Measurements from ENCODE around the gene CCSER2. TPM values are rescaled to one million over a fixed set of nuclear protein-coding genes. Genes with fewer than 3 reads are reported as not detected.

The CCSER2 gene
- total RNA-seq, 1 experiment from 2014 or later, result 56.6 TPM

- H4K20me1 ChIP-seq (ENCODE audit: insufficient read depth), result no peaks in the 10 kb centered on the region
- no peak for DNase-seq
- intact Hi-C loops (cut with micrococcal nuclease; ENCODE audit: unreplicated experiment), result loop anchor here (5.0 kb wide), 1 partner anchor 47 kb away; no protein-coding TSS in a partner anchor
- peaks cover 17% of the 10 kb centered on the region for H3K27me3 ChIP-seq (ENCODE audit: insufficient read depth, low read depth)
- CTCF ChIA-PET, result no interaction called here
- H3K4me1 ChIP-seq (replicated peaks; ENCODE audit: insufficient read depth), result no peaks in the 10 kb centered on the region; the same call in 1 of the 2 replicates
- no peaks in the 10 kb centered on the region for H3K9me3 ChIP-seq (ENCODE audit: insufficient read depth, low read depth)
- H3F3A ChIP-seq (ENCODE audit: insufficient read depth, low read depth), result no peaks in the 10 kb centered on the region
- H3K27ac ChIP-seq, result no peak overlapping the region
- H2AFZ ChIP-seq, result no peak overlapping the region
- no peaks in the 10 kb centered on the region for H3K79me2 ChIP-seq (ENCODE audit: low read depth)
- POLR2A ChIA-PET (ENCODE audit: unreplicated experiment), result no interaction called here
- no peak overlapping the region for H3K4me3 ChIP-seq
- TF ChIP-seq EZH2 (IDR thresholded peaks at IDR 0.05; ENCODE audit: low read depth), result no peak
- no TSS peak for BruUV-seq (replicated peaks)
- H3K36me3 ChIP-seq (ENCODE audit: low read depth), result no peaks in the 10 kb centered on the region
- no peaks in the 10 kb centered on the region for H3K9me2 ChIP-seq (ENCODE audit: insufficient read depth)
- H3K4me2 ChIP-seq, result no peak overlapping the region
Measured at GRCh38 chr10:84545651-84546050, 217.3 kb downstream of the CCSER2 start.

- no TSS peak for BruUV-seq (replicated peaks)
- Histone ChIP-seq H3K27me3 (ENCODE audit: insufficient read depth, low read depth) (peaks cover 23% of the 10 kb centered on the region), H3K79me2 (ENCODE audit: low read depth) (no peaks in the 10 kb centered on the region), H3K9me3 (ENCODE audit: insufficient read depth, low read depth) (no peaks in the 10 kb centered on the region), H3K27ac (no peak overlapping the region), H3K4me3 (no peak overlapping the region), H3K9me2 (ENCODE audit: insufficient read depth) (no peaks in the 10 kb centered on the region), H3K4me1 (replicated peaks; ENCODE audit: insufficient read depth) (no peaks in the 10 kb centered on the region), H3F3A (ENCODE audit: insufficient read depth, low read depth) (no peaks in the 10 kb centered on the region), H4K20me1 (ENCODE audit: insufficient read depth) (no peaks in the 10 kb centered on the region), H3K4me2 (no peak overlapping the region), H3K36me3 (ENCODE audit: low read depth) (no peaks in the 10 kb centered on the region), H2AFZ (no peak overlapping the region)
- DNase-seq, result no peak
- POLR2A ChIA-PET (ENCODE audit: unreplicated experiment), result no interaction called here
- TF ChIP-seq CTCF (conservative IDR thresholded peaks at IDR 0.05) (no peak), EZH2 (IDR thresholded peaks at IDR 0.05; ENCODE audit: low read depth) (no peak)
- intact Hi-C loops (cut with micrococcal nuclease; ENCODE audit: unreplicated experiment), result loop anchor here (5.0 kb wide), 1 partner anchor 46 kb away; no protein-coding TSS in a partner anchor
- CTCF ChIA-PET, result no interaction called here
Measured at GRCh38 chr10:84546609-84547008, 218.2 kb downstream of the CCSER2 start.

GRCh38 chr10:84547616-84548015 is 219.2 kb downstream of the CCSER2 start:
- no peak overlapping the region for H3K4me3 ChIP-seq
- H3K4me1 ChIP-seq (replicated peaks; ENCODE audit: insufficient read depth), result no peaks in the 10 kb centered on the region
- no peaks in the 10 kb centered on the region for H4K20me1 ChIP-seq (ENCODE audit: insufficient read depth)
- no peaks in the 10 kb centered on the region for H3F3A ChIP-seq (ENCODE audit: insufficient read depth, low read depth)
- H3K36me3 ChIP-seq (ENCODE audit: low read depth), result no peaks in the 10 kb centered on the region
- intact Hi-C loops (cut with micrococcal nuclease; ENCODE audit: unreplicated experiment), result loop anchor here (5.0 kb wide), 1 partner anchor 45 kb away; no protein-coding TSS in a partner anchor
- BruUV-seq (replicated peaks), result no TSS peak
- no peak overlapping the region for H2AFZ ChIP-seq
- DNase-seq, result no peak
- ChIA-PET CTCF (no interaction called here), POLR2A (ENCODE audit: unreplicated experiment) (no interaction called here)
- no peaks in the 10 kb centered on the region for H3K9me3 ChIP-seq (ENCODE audit: insufficient read depth, low read depth)
- H3K79me2 ChIP-seq (ENCODE audit: low read depth), result no peaks in the 10 kb centered on the region
- TF ChIP-seq EZH2 (IDR thresholded peaks at IDR 0.05; ENCODE audit: low read depth) (no peak), CTCF (conservative IDR thresholded peaks at IDR 0.05) (no peak)
- no peak overlapping the region for H3K4me2 ChIP-seq
- peaks cover 23% of the 10 kb centered on the region for H3K27me3 ChIP-seq (ENCODE audit: insufficient read depth, low read depth)
- H3K9me2 ChIP-seq (ENCODE audit: insufficient read depth), result no peaks in the 10 kb centered on the region
- no peak overlapping the region for H3K27ac ChIP-seq

- intact Hi-C loops (cut with micrococcal nuclease; ENCODE audit: unreplicated experiment), result loop anchor here (5.0 kb wide), 1 partner anchor 43 kb away; no protein-coding TSS in a partner anchor
- Histone ChIP-seq H3K27me3 (ENCODE audit: insufficient read depth, low read depth) (peaks cover 27% of the 10 kb centered on the region), H3K27ac (no peak overlapping the region), H3K36me3 (ENCODE audit: low read depth) (no peaks in the 10 kb centered on the region), H2AFZ (no peak overlapping the region), H3F3A (ENCODE audit: insufficient read depth, low read depth) (no peaks in the 10 kb centered on the region), H3K9me2 (ENCODE audit: insufficient read depth) (no peaks in the 10 kb centered on the region), H4K20me1 (ENCODE audit: insufficient read depth) (no peaks in the 10 kb centered on the region), H3K9me3 (ENCODE audit: insufficient read depth, low read depth) (no peaks in the 10 kb centered on the region), H3K4me2 (no peak overlapping the region), H3K4me3 (no peak overlapping the region), H3K4me1 (replicated peaks; ENCODE audit: insufficient read depth) (no peaks in the 10 kb centered on the region), H3K79me2 (ENCODE audit: low read depth) (no peaks in the 10 kb centered on the region)
- POLR2A ChIA-PET (ENCODE audit: unreplicated experiment), result no interaction called here
- CTCF ChIA-PET, result interaction anchor here (0.6 to 1.2 kb wide), 2 partner anchors 9 to 153 kb away, joined by 4 read pairs; no protein-coding TSS in a partner anchor
- TF ChIP-seq CTCF (conservative IDR thresholded peaks at IDR 0.05), result no peak; the same call in 1 of the 2 replicates
- no peak for TF ChIP-seq EZH2 (IDR thresholded peaks at IDR 0.05; ENCODE audit: low read depth)
- DNase-seq, result no peak
- BruUV-seq (replicated peaks), result no TSS peak
Measured at GRCh38 chr10:84548869-84549268, 220.5 kb downstream of the CCSER2 start.
